NCI-H146 (cell line): ENCODE data around the gene STXBP6.
A peak's percentile ranks its signal among the peaks of the same experiment; 100 is the strongest.
"Not testable (repeated sequence)": the region's sequence is repeated elsewhere in the genome, so short reads cannot be mapped to it uniquely, and the experiment has no call there.

Experiments
- DNase-seq: peaks from one replicate; lab custom pipeline; 2025; lab: John Stamatoyannopoulos, UW

Gene STXBP6

DNA sequence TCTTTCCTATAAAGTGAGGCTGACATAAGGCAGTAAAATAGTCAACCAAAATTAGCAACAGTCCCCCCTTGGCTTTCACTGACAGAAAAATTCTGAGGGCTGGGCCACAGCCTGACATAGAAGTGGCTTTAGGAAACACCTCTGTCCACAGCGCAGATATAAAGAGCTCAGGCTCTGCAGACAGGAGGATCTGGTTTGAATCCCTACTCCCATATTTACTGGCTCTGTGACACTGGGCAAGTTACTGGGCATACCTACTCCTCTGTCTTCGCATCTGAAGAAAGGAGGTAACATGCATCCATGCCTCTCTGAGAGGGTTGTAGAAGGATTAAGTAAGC is 95.3 kb downstream of the STXBP6 start:
- no peak for DNase-seq

DNA sequence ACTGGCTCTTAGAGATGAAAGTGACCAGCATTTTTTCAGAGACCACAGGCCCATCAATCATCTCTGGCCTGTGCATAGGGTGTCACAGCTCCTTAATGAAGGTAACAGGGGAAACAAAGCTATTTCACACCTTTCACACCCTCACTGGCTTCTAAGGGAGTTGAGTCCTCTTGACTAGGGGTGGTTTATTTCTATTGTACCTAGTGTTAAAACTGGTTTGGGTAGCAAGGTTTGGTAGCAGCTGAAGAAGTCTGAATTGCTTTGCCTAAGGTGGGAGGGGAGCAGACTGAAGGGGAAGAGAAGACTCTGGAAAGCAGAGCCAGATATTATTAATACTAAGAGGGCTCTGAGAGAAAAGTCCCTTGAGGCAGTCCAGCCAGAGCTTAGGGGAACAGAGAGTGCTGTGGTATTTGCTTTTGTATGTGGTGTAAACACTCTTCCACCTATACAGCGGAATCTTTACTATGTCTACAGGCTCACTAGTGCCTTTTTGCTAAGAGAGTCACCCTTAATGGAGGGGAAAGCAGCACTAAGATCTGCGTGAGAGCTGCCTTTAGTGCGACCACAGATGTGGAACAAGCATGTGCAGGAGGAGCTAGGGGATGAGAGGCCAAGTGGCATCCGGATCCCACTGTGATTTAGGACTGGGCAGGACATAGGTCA is 95.8 kb downstream of the STXBP6 start:
- DNase-seq: no peak

DNA sequence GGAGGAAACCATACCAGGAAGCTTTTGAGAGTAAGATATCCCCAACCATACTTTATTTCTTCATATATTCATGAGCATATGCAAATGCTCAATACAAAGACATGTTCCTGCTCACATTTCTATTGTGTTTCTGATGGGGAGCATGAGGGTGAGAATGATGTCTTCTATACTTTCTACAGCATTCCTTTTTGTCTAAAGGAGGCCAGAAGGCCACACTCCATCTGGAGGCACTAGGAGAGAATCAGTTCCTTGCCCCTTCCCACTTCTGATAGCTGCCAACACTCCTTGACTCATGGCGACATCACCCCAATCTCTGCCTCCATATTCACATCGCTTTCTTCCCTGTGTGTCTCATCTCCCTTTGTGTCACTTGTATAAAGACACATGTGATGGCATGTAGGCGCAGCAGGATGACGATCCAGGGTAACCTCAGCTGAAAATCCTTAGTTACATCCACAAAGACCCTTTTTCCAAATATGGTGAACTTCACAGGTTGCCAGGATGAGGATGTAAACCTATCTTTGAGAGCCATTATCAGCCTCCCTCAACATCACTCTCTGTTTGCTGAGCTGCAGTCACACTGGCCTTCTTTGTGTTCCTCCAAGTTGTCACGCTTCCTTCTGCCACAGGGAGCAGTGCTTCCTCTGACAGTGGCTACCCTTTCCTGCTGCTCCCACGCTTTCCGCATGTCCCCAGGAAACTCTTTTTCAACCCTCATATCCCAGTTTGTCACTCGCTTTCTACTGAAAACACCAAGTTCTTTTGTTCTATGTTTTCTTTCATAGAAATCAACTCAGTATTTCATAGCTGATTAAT is 96.9 kb downstream of the STXBP6 start:
- peak; percentile 37 for DNase-seq

DNA sequence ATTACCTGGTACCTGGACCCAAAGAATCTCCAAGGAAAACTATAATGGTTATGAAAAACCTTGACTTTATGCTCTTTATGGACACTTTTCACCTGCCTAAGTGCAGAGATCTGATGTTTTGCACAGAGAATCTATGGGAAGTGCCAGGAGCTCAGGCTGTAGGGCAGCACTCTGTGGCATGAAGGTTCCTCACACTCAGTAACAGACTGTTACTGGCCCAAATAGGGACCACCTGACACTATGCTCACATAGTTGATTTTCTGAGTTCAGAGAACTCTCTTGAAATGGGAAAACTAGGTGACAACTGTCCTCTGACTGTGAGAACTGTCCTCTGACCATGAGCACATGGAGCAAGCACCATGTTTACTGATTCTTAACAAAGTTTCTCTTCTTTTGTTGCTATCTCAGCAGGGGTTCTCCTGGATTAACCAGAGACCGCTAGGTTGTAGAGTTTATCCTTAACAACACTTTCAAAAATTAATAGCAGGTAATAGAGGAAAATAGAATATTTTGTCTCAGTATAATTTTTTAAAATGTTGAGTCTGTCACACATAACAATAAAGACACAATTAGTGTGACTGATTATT is 101.6 kb downstream of the STXBP6 start:
- DNase-seq: no peak

DNA sequence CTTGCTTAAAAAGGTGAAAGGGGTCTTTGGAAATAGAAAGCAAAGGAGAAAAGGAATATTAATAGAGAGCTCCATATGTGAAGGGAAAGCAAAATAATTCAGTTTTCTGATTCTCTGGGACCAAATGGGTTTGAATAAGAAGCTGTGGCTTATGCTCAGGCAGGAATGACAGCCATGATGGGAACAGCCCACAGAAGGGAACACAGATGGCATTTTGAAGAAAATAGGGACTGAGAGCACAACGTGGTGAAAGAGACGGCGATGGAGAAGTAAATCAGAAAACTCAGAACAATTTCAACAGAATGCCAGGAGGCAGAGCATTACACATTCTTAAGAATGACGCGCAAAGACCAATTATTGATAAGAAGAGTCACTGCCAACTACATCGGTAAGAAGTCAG is 102.8 kb downstream of the STXBP6 start:
- DNase-seq: no peak

DNA sequence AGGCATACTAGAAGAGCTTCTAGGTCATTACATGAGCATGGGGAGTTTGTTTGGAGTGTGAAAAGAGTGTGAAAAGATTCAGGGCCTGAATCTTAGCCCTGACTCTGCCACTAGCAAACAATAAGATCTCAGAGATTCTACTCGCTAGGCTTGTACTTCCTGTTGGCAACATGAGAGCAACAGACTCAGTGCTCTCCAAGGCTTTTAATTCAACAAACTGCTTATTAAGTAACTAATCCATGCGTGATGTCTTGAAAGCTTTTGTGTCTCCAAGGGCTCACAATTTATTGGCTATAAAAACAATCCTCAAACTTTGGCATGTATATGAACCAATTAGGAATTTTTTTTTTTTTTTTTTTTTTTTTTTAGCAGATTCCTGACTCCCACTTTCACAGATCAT is 105.1 kb downstream of the STXBP6 start:
- DNase-seq: no peak

DNA sequence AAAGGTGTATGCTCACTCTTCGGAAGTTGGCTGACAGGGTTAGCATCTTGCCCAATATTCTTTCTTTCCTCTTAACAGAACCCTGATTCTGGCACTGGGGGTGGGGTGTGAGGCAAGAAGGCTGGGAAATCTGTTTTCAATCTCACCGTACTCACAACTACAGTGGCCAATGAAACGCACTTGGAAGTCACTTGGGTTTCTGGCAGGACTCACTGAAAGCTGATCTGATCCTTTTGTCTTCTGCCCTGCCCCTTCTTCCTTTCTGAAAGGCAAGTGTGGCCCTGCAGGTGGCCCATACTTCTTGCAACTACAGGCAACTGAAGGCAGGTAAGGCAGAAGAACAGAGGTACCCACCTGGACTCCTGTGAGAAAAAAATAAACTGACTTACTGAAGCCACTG is 106.9 kb downstream of the STXBP6 start:
- peak; percentile 52 for DNase-seq

DNA sequence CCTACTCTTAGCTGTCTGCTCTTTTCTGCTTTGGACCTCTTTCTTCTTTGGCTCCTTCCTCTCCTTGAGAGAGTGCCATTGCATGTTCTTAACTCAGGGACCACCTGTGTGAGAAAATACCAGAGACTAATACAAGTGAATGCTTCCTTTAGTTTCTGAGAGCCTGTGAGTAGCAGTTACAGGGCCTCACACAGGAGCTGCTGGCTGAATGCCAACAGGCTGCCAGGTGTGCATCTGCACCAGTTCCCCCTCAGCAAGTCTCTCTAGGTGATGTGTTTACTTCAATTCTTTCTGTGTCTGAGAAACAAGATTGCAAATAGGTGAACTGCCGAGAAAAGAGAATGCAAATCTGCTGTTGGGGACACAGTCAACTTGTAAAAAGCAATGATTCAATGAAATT is 108.2 kb downstream of the STXBP6 start:
- DNase-seq: peak; percentile 83

DNA sequence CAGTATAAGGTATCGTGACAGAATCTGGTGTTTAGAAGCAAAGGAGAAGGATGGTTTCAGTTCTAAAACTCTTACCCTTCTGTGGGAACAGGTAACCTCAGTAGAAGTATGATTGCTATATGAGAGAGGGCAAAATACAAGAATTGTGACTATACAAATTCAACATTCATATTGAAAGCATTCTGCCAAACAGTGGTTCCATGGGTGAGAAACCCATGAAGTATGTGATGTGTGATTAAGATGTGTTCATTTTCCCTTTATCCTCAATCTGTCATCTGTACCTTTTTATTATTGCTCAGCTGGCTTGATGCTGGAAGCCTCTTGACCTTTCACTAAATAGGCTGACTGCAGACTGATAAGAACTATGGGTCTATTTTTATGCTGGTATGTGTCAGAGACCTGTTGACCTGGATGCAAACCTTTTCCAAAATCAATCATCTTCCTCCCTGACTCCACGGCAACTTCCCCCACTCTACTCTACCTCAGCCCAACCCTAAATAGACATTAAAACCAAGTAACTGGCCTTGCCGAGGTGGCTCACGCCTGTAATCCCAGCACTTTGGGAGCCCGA is 109.6 kb downstream of the STXBP6 start:
- no peak for DNase-seq

DNA sequence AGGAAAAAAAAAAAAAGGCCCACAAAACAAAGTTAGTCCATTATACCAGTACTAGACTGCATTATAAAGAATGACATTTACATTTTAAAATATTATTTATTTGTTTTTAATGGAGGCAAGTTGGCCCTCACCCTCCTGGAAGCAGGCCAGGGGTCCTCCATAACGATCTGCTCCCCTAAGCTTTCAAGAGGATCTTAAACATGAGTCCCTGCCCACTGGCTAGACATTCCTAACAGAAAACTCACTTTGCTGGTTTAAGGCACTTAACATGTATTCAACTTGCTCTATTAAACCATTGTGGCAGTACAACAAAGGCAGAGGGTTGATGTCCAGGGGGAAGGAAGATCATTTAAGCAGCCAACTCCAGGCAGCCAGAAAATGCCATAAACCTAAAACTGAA is 111.4 kb downstream of the STXBP6 start:
- no peak for DNase-seq

DNA sequence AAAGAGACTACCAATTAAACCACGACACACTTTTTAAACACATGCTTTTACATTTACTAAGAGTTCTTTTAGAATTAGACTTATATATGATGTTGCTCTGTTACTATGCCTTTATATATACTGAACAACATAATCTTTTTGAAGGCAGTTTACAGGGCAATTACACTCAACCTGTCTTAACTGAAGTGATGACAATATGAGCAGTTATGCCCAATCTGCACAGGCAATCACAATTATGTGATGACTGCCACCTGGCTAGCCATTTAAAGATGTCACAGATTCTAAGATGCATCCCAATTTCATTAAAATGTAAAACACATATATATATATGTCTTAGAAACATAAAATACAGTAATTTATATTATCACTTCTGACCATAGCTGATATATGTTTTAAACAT is 112.6 kb downstream of the STXBP6 start:
- no peak for DNase-seq

DNA sequence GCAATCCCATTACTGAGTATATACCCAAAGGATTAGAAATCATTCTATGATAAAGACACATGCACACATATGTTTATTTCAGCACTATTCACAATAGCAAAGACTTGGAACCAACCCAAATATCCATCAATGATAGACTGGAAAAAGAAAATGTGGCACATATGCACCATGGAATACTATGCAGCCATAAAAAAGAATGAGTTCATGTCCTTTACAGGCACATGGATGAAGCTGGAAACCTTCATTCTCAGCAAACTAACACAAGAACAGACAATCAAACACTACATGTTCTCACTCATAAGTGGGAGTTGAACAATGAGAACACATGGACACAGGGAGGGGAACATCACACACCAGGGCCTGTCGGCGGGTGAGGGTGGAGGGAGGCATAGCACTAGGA is 113.2 kb downstream of the STXBP6 start:
- DNase-seq: not testable (repeated sequence)

DNA sequence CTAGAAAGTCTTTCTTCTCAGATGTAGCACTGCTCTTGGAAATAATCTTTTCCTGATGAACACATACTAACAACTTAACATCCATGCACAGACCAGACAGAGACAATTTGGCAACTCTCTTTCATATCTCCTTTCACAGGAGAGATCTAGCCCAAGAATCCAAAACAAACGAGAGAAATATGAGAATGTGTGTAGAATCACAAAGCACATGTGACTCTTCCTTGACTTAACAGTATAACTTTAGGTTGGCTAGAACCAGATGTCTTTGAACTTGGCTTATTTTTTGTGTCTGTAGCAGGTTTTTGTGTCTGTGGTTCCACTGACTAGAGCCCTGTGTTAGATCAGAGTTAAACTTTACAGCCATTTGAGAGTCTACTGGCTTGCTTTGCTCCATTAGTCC is 114.2 kb downstream of the STXBP6 start:
- no peak for DNase-seq

DNA sequence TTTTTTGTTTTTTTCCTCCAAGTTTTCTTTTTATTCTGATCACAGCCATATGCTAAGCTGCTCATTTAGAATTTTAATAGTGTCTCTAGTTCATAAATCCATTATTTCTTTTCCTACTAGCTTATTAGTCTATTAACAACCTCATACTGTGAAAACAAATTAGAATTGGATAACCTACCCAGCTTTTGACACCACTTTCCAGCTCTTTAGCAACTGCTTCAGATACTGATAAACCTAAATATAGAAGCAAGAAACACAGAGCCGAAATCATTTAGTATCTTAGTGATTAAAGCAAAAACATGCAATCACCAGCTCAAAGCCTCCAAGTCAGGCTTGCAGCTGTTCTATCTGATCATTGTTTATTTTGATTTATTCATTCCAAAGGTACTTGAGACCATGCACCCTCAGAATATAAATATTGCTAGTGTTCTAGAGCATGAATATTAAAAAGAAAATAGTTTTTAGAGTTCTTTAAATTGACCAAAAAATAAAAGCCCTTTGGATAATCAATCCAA is 121.5 kb downstream of the STXBP6 start:
- DNase-seq: no peak

DNA sequence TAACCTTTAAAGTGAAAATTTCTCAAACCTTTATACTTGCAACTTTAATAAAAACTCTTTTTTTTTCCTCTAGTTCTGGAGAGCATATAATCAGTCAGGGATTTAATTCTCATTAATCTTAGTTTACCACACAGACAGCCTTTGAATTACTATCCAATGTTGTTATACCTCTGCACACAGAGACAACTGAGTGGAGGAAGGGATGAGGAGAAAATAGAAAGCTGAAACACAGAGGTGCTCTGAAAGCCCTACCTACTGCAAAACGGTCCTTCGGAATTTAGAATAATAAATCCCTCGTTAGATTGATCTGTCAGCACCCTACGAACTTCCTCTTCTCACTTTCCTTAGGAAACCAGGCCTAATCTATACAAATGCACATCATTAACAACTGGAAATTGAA is 122.1 kb downstream of the STXBP6 start:
- DNase-seq: no peak

DNA sequence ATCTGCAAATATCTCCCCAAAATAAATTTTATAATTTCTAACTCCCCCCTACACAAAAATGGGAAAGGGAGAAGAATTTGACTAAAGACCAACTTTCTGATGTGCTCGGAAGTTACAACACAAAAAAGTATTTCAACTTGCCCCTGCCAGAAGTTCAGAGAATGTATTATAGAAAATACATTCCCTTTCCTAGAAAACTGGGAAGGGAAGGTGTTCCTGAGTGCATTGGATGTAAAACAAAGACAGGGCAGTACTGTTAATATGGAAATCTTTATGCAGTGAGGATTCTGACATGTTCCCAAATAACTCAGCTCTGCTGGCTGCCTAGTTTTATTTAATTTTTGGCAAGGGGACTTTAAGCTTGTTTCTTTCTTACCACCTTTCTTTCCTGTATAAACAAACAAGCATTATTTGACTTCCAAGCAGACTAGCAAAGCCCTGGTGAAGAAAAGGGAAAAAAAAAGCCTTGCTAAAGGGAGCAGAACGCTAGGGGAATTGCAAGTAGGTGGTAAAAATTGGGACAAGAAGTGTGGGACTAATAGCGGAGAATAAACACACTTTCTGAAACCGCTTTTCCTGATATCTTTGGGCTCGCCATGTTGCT is 124.1 kb downstream of the STXBP6 start:
- no peak for DNase-seq

DNA sequence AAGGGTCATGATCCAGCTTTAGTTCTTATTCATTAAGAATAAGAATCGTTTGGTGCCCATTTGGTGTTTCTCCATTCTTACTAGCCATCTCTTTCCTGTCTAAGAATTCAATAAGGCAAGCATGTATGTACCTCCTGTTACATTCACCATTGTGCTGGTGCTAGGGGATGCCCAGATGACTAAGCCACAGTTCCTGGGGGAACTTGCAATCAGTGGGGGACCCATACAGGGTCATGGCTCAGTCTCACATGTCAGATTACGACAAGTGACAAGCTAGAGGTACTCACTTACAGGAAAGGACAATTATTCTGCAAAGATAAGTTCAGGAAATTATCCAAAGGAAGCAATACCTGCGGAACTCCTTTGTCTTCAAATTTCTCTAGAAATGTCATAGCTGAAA is 125.4 kb downstream of the STXBP6 start:
- no peak for DNase-seq

DNA sequence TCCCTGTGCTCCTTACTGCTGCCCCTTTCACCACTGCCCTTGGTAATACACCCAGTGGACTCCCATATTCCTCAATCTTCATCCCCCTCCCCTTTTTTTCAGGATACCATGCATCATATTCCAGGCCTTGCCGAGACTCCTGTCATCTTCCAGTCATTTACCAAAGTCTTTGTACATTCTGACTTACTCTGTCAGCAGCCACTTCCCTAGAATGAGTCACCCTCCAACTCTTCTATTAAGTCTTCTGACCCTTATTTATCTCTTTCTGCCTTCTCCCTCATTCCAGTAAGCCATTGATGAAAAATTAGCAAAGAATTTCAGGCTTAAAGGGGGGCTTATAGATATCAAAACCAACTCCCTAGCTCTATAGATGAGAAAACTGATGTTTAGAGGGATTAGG is 128.0 kb downstream of the STXBP6 start:
- no peak for DNase-seq

DNA sequence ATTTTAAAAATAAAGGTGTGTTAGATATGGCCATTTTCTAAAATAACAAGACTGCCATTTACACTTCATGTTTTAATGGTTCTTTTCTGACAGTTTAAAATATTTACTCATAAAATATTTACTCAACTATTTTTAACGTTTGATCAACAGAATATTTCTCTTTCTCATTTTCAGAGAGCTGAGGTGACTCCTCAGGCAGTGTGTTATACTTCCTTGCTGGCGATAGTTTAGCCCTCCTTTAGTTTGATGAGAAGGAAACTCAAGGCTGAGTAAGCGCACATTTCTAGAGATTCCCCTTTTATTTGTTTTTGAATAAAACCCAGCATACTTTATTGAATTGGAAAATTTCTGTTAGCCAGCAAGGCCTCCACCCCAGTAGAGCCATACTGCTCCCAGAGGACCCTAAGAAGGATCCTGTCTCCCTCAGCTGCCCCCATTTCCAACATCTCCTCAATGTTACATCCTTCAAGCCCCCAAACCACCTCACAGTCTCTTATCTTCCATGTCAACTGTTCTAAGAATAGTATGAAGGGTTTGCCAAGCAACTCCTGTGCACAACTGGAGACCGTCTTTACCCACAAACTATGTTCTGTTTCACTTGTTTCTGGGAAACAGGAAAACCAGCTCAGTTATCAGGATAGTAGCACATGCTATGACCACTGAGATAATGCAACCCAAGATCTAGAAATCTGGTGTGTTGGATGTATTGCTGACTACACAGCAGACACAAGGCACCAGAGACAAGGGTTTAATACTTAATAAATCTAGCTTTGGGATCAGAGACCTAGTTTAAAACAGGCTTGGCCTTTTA is 129.5 kb downstream of the STXBP6 start:
- DNase-seq: no peak

DNA sequence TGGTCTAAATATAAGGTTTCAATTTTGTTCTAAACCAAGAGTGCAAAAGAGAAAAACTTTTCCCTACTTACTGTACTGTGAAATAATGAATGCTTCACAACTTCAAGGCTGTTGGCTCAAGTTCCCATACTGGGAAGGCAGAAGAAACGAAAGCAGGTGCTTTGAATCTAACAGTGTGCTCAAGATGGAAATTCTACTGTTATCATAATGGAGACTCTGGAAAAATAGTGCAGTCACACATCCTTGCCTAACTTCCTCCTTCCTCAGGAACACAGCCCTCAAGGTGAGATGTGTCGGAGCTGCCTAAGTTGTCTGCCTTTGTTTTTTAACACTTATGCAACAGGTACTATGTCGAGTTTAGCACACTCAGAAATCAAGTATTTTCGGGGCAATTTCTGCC is 131.1 kb downstream of the STXBP6 start:
- no peak for DNase-seq

DNA sequence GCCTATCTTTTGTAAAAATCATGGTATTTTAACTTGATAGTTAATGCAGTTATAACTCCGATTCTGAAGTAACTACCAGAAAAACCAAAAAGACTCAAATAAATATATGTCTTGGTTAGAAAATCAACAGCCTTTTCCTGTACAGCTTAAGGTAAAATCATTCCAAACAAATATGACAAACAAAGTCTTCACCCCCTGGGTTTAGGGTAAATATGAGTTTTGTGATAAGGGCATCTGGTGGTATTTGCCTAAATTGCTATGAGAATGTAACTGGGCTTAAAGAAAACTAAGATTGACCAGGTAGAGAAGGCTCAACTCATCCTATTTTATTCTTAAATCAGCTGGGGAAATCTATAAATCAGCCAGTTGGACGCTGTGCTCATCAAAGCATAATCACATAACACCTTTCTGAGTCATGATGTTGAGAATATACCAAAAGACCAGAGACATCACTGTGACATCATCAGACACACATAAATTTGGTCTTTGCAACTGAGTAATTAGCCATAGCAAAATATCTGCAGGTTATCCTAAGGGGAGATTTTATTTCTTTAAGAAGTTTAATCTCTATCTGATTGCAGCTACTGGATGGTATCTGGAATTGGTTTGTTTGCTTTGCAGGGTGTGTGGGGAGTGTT is 133.9 kb downstream of the STXBP6 start:
- DNase-seq: no peak
